Gastroesophageal sphincter (tissue), 3 donors: ENCODE measurements around the gene JRKL.

Source experiments
- CTCF ChIP-seq, 4 experiments: fragments of 200-600 bp in 2 of 4; fragments of 450-650 bp in 2 of 4; sonication (generic) in 1 of 4; IDR thresholded peaks; one replicate each; pipeline ENCODE4 v1.5.1; 2017 to 2019; ENCODE audit warnings: antibody characterized with exemption in 4 of 4, mild to moderate bottlenecking in 2 of 4, moderate library complexity in 2 of 4
- EP300 ChIP-seq: sonication (generic); formaldehyde crosslinking; IDR thresholded peaks from one replicate; pipeline ENCODE4 v1.6.1; 2017; ENCODE audit warnings: antibody characterized with exemption, mild to moderate bottlenecking
- POLR2A ChIP-seq, 2 donors: fragments of 450-650 bp; IDR thresholded peaks; one replicate each; pipeline ENCODE4 v1.6.1; 2017; ENCODE audit warnings: antibody characterized with exemption in 2 of 2, mild to moderate bottlenecking in 2 of 2, moderate library complexity in 1 of 2

DNA sequence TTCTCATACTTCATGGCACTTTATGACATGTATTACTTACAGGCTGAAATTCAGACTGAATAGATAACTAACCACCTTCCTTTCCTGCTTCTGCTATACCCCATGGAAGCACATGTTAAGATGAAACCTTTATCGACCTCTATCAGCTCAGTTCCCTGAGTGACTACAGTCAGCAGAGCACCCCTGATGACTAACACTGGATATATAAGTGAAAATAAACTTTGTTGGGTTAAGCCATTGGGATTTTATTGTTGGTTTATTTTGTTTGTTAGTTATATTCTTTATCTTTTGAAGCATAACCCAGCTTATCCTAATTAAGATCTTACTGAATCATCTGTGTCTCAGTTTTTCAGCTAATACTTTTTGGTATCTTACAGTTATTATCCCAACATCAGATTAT is 23.8 kb upstream of the JRKL start:
- no peak for TF ChIP-seq POLR2A (IDR thresholded peaks at IDR 0.05)
- no peak for TF ChIP-seq CTCF (IDR thresholded peaks at IDR 0.05)
- no peak for TF ChIP-seq EP300
